Measurements from ENCODE around the gene CTNNA2. TPM values are rescaled to one million over a fixed set of nuclear protein-coding genes. Genes with fewer than 3 reads are reported as not detected.
"Not testable (repeated sequence)": the region's sequence is repeated elsewhere in the genome, so short reads cannot be mapped to it uniquely, and the experiment has no call there.

The CTNNA2 gene
- total RNA-seq, 1 donor from 2014 or later: not detected

- intact Hi-C loops (cut with micrococcal nuclease): no loop called here
- no peaks in the 10 kb centered on the region for H3K36me3 Mint-ChIP-seq (ENCODE audit: low read depth)
- DNase-seq: no peak
- H3K27ac Mint-ChIP-seq: no peak overlapping the region
- H3K9me3 Mint-ChIP-seq: no peaks in the 10 kb centered on the region
- no peak overlapping the region for H3K4me3 Mint-ChIP-seq
- H3K27me3 Mint-ChIP-seq: no peaks in the 10 kb centered on the region
- no peaks in the 10 kb centered on the region for H3K4me1 Mint-ChIP-seq
Observed at GRCh38 chr2:80141007-80141726, 628.3 kb downstream of the CTNNA2 start.

- Mint-ChIP-seq H3K4me1 (no peaks in the 10 kb centered on the region), H3K27me3 (no peaks in the 10 kb centered on the region), H3K4me3 (no peak overlapping the region), H3K9me3 (no peaks in the 10 kb centered on the region), H3K36me3 (ENCODE audit: low read depth) (no peaks in the 10 kb centered on the region), H3K27ac (no peak overlapping the region)
- no peak for DNase-seq
- intact Hi-C loops (cut with micrococcal nuclease): no loop called here
Observed at GRCh38 chr2:80145499-80145898, 632.6 kb downstream of the CTNNA2 start.

GRCh38 chr2:80146757-80147156 lies 633.9 kb downstream of the CTNNA2 start:
- intact Hi-C loops (cut with micrococcal nuclease); H3K9me3 Mint-ChIP-seq; DNase-seq; H3K27ac Mint-ChIP-seq; H3K4me1 Mint-ChIP-seq; H3K36me3 Mint-ChIP-seq (ENCODE audit: low read depth); H3K27me3 Mint-ChIP-seq; H3K4me3 Mint-ChIP-seq: not testable (repeated sequence)

DNA sequence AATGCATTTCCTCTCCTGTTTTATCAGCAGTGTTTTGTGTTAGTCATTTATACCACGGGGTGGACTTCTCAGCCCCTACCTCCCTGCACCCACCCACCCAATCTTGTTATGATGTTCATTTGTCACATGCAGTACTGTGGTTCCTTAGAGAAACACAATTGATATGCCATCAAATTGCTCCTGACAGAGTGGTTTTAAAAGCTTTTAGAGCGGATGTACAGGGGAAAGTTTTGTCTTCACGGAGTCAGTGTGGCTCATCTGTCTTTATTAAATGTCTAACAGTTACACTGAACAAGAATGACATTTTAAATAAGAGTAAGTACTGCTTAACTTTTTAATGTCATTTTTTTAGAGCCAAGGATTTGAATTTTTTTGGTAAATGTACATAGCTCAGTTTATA lies 634.8 kb downstream of the CTNNA2 start:
- intact Hi-C loops (cut with micrococcal nuclease): no loop called here
- DNase-seq: no peak
- Mint-ChIP-seq H3K27ac (no peak overlapping the region), H3K9me3 (no peaks in the 10 kb centered on the region), H3K4me3 (no peak overlapping the region), H3K4me1 (no peaks in the 10 kb centered on the region), H3K27me3 (no peaks in the 10 kb centered on the region), H3K36me3 (ENCODE audit: low read depth) (no peaks in the 10 kb centered on the region)

DNA sequence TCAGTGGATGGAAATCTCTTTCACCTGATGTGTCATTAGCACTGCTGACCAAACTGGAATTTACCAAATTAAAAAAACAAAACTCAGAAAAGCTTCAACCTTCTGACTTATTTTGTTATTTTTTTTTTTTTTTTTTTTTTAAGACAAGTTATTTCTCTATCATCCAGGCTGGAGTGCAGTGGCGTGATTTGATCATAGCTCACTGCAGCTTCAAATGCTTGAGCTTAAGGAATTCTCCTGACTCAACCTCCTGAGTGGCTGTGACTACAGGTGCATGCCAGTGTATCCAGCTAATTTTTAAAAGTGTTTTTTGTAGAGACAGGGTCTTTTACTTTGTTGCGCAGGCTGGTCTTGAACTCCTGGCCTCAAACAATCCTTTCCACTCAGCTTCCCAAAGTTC lies 636.1 kb downstream of the CTNNA2 start:
- no peaks in the 10 kb centered on the region for H3K4me1 Mint-ChIP-seq
- no peaks in the 10 kb centered on the region for H3K9me3 Mint-ChIP-seq
- no peak for DNase-seq
- H3K27ac Mint-ChIP-seq: no peak overlapping the region
- H3K4me3 Mint-ChIP-seq: no peak overlapping the region
- H3K36me3 Mint-ChIP-seq (ENCODE audit: low read depth): no peaks in the 10 kb centered on the region
- intact Hi-C loops (cut with micrococcal nuclease): no loop called here
- H3K27me3 Mint-ChIP-seq: no peaks in the 10 kb centered on the region

DNA sequence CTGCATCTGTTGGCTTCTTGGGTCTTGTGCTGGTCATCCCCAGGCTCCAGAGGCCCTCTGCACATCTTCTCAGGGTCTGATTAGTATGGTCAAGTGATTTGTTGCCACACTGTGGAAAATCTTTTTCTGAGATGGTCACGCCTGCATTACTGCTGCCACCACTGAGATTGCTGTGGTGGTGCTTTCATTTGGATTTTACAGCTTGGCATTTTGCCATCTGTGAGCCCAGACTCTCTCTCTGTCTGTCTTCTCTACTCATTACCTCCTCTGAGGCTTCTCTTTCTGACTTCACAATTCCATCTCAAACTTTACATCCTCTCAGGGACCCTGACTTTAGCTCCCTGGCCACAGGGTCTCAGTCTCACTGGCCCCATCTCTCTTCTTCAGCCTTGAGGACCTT lies 637.1 kb downstream of the CTNNA2 start:
- intact Hi-C loops (cut with micrococcal nuclease): no loop called here
- H3K9me3 Mint-ChIP-seq: no peaks in the 10 kb centered on the region
- H3K4me1 Mint-ChIP-seq: no peaks in the 10 kb centered on the region
- H3K27ac Mint-ChIP-seq: no peak overlapping the region
- DNase-seq: no peak
- H3K36me3 Mint-ChIP-seq (ENCODE audit: low read depth): no peaks in the 10 kb centered on the region
- H3K4me3 Mint-ChIP-seq: no peak overlapping the region
- H3K27me3 Mint-ChIP-seq: no peaks in the 10 kb centered on the region

GRCh38 chr2:80151248-80151647 lies 638.4 kb downstream of the CTNNA2 start:
- no peak for DNase-seq
- Mint-ChIP-seq H3K36me3 (ENCODE audit: low read depth) (no peaks in the 10 kb centered on the region), H3K27me3 (no peaks in the 10 kb centered on the region), H3K9me3 (no peaks in the 10 kb centered on the region), H3K4me3 (no peak overlapping the region), H3K27ac (no peak overlapping the region), H3K4me1 (no peaks in the 10 kb centered on the region)
- intact Hi-C loops (cut with micrococcal nuclease): no loop called here

DNA sequence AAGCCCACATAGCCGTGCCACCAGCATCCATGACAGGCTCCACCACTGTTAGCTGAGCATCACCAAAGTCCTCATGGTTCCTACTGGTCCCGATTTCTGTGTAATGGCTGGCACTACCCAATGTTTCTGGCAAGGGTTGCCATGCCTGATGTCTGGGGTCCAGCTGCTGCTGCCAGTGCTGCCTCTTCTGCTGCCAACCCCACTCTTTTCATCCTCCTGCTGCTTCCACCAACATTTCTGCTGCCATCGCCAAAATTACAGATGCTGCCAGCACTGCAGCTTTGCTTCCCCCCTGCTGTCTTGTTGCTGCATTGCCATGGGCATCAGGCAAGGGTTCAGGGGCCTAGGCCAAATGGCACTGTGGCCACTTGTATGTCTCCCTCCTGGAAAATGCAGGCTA lies 638.8 kb downstream of the CTNNA2 start:
- H3K9me3 Mint-ChIP-seq: no peaks in the 10 kb centered on the region
- H3K27me3 Mint-ChIP-seq: no peaks in the 10 kb centered on the region
- H3K4me1 Mint-ChIP-seq: no peaks in the 10 kb centered on the region
- H3K4me3 Mint-ChIP-seq: no peak overlapping the region
- DNase-seq: no peak
- H3K36me3 Mint-ChIP-seq (ENCODE audit: low read depth): no peaks in the 10 kb centered on the region
- intact Hi-C loops (cut with micrococcal nuclease): no loop called here
- no peak overlapping the region for H3K27ac Mint-ChIP-seq

DNA sequence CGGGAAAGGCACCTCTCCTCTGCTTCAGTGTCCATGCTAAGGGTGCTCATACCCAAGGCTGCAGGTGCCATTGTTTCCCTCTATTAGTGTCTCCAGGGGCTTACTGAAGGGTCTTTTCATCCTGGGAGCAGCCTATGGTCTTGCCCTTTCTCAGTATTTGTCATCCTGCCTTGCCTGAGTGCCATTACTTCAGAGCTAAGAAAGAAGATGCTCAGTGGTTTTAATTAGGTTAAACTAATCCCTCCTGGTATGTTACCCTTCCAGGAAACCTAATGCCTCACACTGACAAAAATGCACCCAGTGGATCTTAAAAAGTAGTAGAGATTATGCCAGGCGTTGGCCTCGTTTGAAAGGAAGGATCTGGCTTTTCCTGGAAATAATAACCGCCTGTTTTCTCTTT lies 640.3 kb downstream of the CTNNA2 start:
- H3K27ac Mint-ChIP-seq: no peak overlapping the region
- H3K4me3 Mint-ChIP-seq: no peak overlapping the region
- H3K27me3 Mint-ChIP-seq: no peaks in the 10 kb centered on the region
- DNase-seq: no peak
- no peaks in the 10 kb centered on the region for H3K36me3 Mint-ChIP-seq (ENCODE audit: low read depth)
- H3K4me1 Mint-ChIP-seq: no peaks in the 10 kb centered on the region
- intact Hi-C loops (cut with micrococcal nuclease): no loop called here
- peaks cover 4% of the 10 kb centered on the region for H3K9me3 Mint-ChIP-seq

GRCh38 chr2:80153768-80154167 lies 640.9 kb downstream of the CTNNA2 start:
- Mint-ChIP-seq H3K36me3 (ENCODE audit: low read depth) (no peaks in the 10 kb centered on the region), H3K27me3 (no peaks in the 10 kb centered on the region), H3K4me3 (no peak overlapping the region), H3K4me1 (no peaks in the 10 kb centered on the region), H3K27ac (no peak overlapping the region), H3K9me3 (peaks cover 4% of the 10 kb centered on the region)
- intact Hi-C loops (cut with micrococcal nuclease): no loop called here
- DNase-seq: no peak

GRCh38 chr2:80154231-80154915 lies 641.5 kb downstream of the CTNNA2 start:
- no peaks in the 10 kb centered on the region for H3K4me1 Mint-ChIP-seq
- H3K27me3 Mint-ChIP-seq: no peaks in the 10 kb centered on the region
- no peak overlapping the region for H3K27ac Mint-ChIP-seq
- no peaks in the 10 kb centered on the region for H3K36me3 Mint-ChIP-seq (ENCODE audit: low read depth)
- DNase-seq: no peak
- peaks cover 6% of the 10 kb centered on the region for H3K9me3 Mint-ChIP-seq
- intact Hi-C loops (cut with micrococcal nuclease): no loop called here
- no peak overlapping the region for H3K4me3 Mint-ChIP-seq

DNA sequence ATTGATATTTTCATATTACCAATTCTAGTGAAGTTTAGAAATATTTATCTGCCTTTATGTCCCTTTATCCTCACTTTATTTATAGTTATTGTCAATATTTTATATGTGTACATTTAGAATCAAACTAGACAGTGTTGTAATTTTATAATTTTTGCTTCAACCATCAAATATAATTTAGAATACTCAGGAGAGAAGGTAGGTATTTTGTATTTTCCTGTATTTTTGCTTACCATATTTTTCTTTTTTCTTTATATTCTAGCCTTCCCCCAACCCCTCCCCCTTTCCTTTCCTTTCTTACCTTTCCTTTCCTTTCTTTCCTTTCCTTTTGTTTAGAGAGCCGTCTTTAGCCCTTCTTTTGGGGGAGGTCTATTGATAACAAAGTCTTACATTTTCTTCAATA lies 651.5 kb downstream of the CTNNA2 start:
- H3K9me3 Mint-ChIP-seq: peaks cover under 1% of the 10 kb centered on the region
- no peaks in the 10 kb centered on the region for H3K4me1 Mint-ChIP-seq
- intact Hi-C loops (cut with micrococcal nuclease): no loop called here
- no peak for DNase-seq
- no peaks in the 10 kb centered on the region for H3K36me3 Mint-ChIP-seq (ENCODE audit: low read depth)
- no peak overlapping the region for H3K4me3 Mint-ChIP-seq
- no peak overlapping the region for H3K27ac Mint-ChIP-seq
- H3K27me3 Mint-ChIP-seq: no peaks in the 10 kb centered on the region

DNA sequence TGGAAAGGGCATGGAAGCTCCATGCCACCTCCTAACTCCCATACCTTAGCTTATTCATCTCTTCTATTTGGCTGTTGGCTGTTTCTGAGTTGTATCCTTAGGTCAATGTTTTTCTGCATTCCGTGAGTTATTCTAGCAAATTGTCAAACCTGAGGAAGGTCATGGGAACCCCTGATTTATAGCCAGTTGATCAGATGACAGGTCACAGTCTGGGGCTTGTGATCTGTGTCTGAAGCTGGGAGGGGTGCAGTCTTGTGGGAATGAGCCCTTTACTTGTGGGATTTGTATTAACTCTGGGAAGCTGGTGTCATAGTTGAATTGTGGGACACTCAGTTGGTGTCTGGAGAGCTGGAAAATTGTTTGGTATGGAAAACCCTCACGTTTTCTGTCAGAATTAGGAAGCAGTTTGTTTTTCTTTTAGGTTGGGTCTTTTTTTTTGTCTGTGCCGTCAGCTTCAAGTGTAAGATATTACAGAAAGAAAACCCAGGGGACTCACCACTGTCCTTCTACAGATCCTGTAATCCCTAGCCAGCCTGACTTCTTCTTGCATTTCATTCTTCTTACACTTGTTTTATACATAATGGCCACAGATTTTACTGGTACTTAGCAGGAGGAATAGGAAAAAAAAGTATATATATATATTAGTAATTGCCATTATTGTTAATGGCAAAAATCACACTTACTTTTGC lies 653.8 kb downstream of the CTNNA2 start:
- Mint-ChIP-seq H3K36me3 (ENCODE audit: low read depth) (no peaks in the 10 kb centered on the region), H3K4me1 (no peaks in the 10 kb centered on the region), H3K4me3 (no peak overlapping the region), H3K27me3 (no peaks in the 10 kb centered on the region), H3K27ac (no peak overlapping the region), H3K9me3 (no peaks in the 10 kb centered on the region)
- DNase-seq: no peak
- intact Hi-C loops (cut with micrococcal nuclease): no loop called here

GRCh38 chr2:80167284-80167808 lies 654.5 kb downstream of the CTNNA2 start:
- no peak overlapping the region for H3K27ac Mint-ChIP-seq

More at GRCh38 chr2:80167284-80167808, 654.5 kb downstream of the CTNNA2 start:
- DNase-seq: no peak
- Mint-ChIP-seq H3K27me3 (no peaks in the 10 kb centered on the region), H3K4me1 (no peaks in the 10 kb centered on the region), H3K9me3 (no peaks in the 10 kb centered on the region), H3K4me3 (no peak overlapping the region), H3K36me3 (ENCODE audit: low read depth) (no peaks in the 10 kb centered on the region)
- intact Hi-C loops (cut with micrococcal nuclease): no loop called here

Measured in activated CD4-positive, alpha-beta T cell treated with anti-CD3 and anti-CD28 coated beads, Interleukin-2, amount 10 ng/mL, durations not matched to agents 24 days and 14 days (primary cell).